Body of pancreas (tissue), 4 donors: ENCODE results near the gene MED15. TPM values are rescaled to one million over a fixed set of nuclear protein-coding genes. Genes with fewer than 3 reads are reported as not detected.

Experiments used
- ATAC-seq: fragments of 150-250 bp; one replicate; pipeline ENCODE4 v1.9.1; 2016
- DNase-seq, 4 donors: peaks; one replicate each; pipeline ENCODE4 v3.0.0-alpha.2; 2019
- H3K27ac ChIP-seq, 4 donors: fragments of 200-600 bp; sonication (generic); 1 replicate in 3 of 4; 2 replicates in 1 of 4; pipeline versions ENCODE4 v1.5.1 to v1.6.1; 2016 to 2019; ENCODE audit warnings: mild to moderate bottlenecking in 1 of 4, mixed read lengths in 1 of 4, moderate library complexity in 1 of 4
- H3K27me3 ChIP-seq, 2 donors: fragments of 200-600 bp; sonication (generic); one replicate each; pipeline ENCODE4 v1.6.0; 2016; ENCODE audit warnings: mild to moderate bottlenecking in 1 of 2
- H3K36me3 ChIP-seq, 2 donors: fragments of 200-600 bp; sonication (generic); replicated peaks in 1 of 2; 2 replicates each; pipeline ENCODE4 v1.5.1; 2016; ENCODE audit warnings: low read depth in 2 of 2; ENCODE audit not compliant: insufficient read depth in 1 of 2
- H3K4me1 ChIP-seq: fragments of 200-600 bp; sonication (generic); one replicate; pipeline ENCODE4 v1.6.0; 2016
- H3K4me3 ChIP-seq, 2 donors: fragments of 200-600 bp; sonication (generic); 1 replicate in 1 of 2; 2 replicates in 1 of 2; pipeline ENCODE4 v1.5.1; 2016 to 2019
- H3K9me3 ChIP-seq, 3 donors: fragments of 200-600 bp; sonication (generic); 1 replicate in 2 of 3; 2 replicates in 1 of 3; pipeline ENCODE4 v1.5.1; 2016
- CTCF ChIP-seq, 7 experiments: fragments of 450-650 bp in 4 of 7; fragments of 200-600 bp in 3 of 7; sonication (generic) in 3 of 7; IDR thresholded peaks; one replicate each; pipeline ENCODE4 v1.5.1; 2016 to 2019; ENCODE audit warnings: antibody characterized with exemption in 7 of 7
- POLR2A ChIP-seq, 3 donors: fragments of 450-650 bp; IDR thresholded peaks; one replicate each; pipeline ENCODE4 v1.6.1; 2016; ENCODE audit warnings: antibody characterized with exemption in 3 of 3, mild to moderate bottlenecking in 2 of 3
- WGBS, 2 donors: methylation state at CpG; one replicate each; pipeline ENCODE4 v1.1.5; 2017; 5-methylcytosine and 5-hydroxymethylcytosine counted together
- intact Hi-C: fragments of 100-400 bp; cut with DNase I; formaldehyde crosslinking; loops from one replicate; pipeline ENCODE4 v1.15.1; 2023
- total RNA-seq, 2 donors: library from RNA; depleted of rRNA; stranded (reverse); fragments of >200 nt; gene quantifications; one replicate each; pipeline ENCODE4 v1.1.0, GENCODE V29; 2016

The MED15 gene
- total RNA-seq, 2 donors from 2014 or later = 31.6 to 36.9 TPM

- H3K27me3 ChIP-seq = no peaks in the 10 kb centered on the region
- DNase-seq = no peak
- H3K4me1 ChIP-seq = peaks cover 16% of the 10 kb centered on the region
- 94 to 95% methylated on average over 2 of the region's 2 CpGs for WGBS, 2 donors
- H3K4me3 ChIP-seq = no peak overlapping the region
- intact Hi-C loops = no loop called here
- H3K27ac ChIP-seq = no peak overlapping the region
- no peaks in the 10 kb centered on the region for H3K9me3 ChIP-seq
- no peak for TF ChIP-seq CTCF (IDR thresholded peaks at IDR 0.05)
- TF ChIP-seq POLR2A (IDR thresholded peaks at IDR 0.05) = no peak
- no peak for ATAC-seq
- H3K36me3 ChIP-seq = peaks cover 0 to 2% of the 10 kb centered on the region in 2 donors
Measured at GRCh38 chr22:20558534-20558933, 51.1 kb downstream of the MED15 start.

GRCh38 chr22:20559174-20559760 is 51.9 kb downstream of the MED15 start:
- peaks cover 0 to 2% of the 10 kb centered on the region in 2 donors for H3K36me3 ChIP-seq
- no peak overlapping the region for H3K27ac ChIP-seq
- peaks cover 10% of the 10 kb centered on the region for H3K4me1 ChIP-seq
- TF ChIP-seq POLR2A (IDR thresholded peaks at IDR 0.05) = no peak
- TF ChIP-seq CTCF (IDR thresholded peaks at IDR 0.05) = no peak
- intact Hi-C loops = no loop called here
- H3K4me3 ChIP-seq = no peak overlapping the region
- H3K27me3 ChIP-seq = no peaks in the 10 kb centered on the region
- H3K9me3 ChIP-seq = no peaks in the 10 kb centered on the region
- DNase-seq = no peak
- 81 to 87% methylated on average over 4 of the region's 4 CpGs for WGBS, 2 donors
- ATAC-seq = no peak

- Histone ChIP-seq H3K36me3 (peaks cover 0 to 10% of the 10 kb centered on the region in 2 donors), H3K27ac (no peak overlapping the region), H3K4me1 (peaks cover 10% of the 10 kb centered on the region), H3K4me3 (no peak overlapping the region), H3K27me3 (no peaks in the 10 kb centered on the region), H3K9me3 (no peaks in the 10 kb centered on the region)
- ATAC-seq (no peak), DNase-seq (no peak)
- intact Hi-C loops = no loop called here
- TF ChIP-seq CTCF (IDR thresholded peaks at IDR 0.05) (no peak), POLR2A (IDR thresholded peaks at IDR 0.05) (no peak)
- 92 to 93% methylated on average over 3 of the region's 3 CpGs for WGBS, 2 donors
Measured at GRCh38 chr22:20560716-20561115, 53.3 kb downstream of the MED15 start.

- H3K9me3 ChIP-seq = no peaks in the 10 kb centered on the region
- H3K27ac ChIP-seq = no peak overlapping the region
- H3K4me1 ChIP-seq = peaks cover 16% of the 10 kb centered on the region
- TF ChIP-seq CTCF (IDR thresholded peaks at IDR 0.05) = no peak
- TF ChIP-seq POLR2A (IDR thresholded peaks at IDR 0.05) = no peak
- ATAC-seq (no peak), DNase-seq (no peak)
- H3K36me3 ChIP-seq = peaks cover 0 to 13% of the 10 kb centered on the region in 2 donors
- 84 to 91% methylated on average over 4 of the region's 4 CpGs for WGBS, 2 donors
- no peaks in the 10 kb centered on the region for H3K27me3 ChIP-seq
- no peak overlapping the region for H3K4me3 ChIP-seq
- intact Hi-C loops = no loop called here
Measured at GRCh38 chr22:20561882-20562281, 54.5 kb downstream of the MED15 start.
